IPS-18a (cell line): ENCODE measurements around the gene RCC2.

Experiments
- H3K27ac ChIP-seq: one replicate; pipeline ENCODE4 v1.5.1; 2013; ENCODE audit warnings: low read length
- H3K27me3 ChIP-seq: one replicate; pipeline ENCODE4 v1.6.1; 2013; ENCODE audit warnings: mild to moderate bottlenecking, low read length; ENCODE audit not compliant: control insufficient read depth, insufficient read depth
- H3K36me3 ChIP-seq: one replicate; pipeline ENCODE4 v1.6.1; 2013; ENCODE audit warnings: low read depth, low read length; ENCODE audit not compliant: control insufficient read depth
- H3K4me1 ChIP-seq: one replicate; pipeline ENCODE4 v1.6.1; 2013; ENCODE audit warnings: low read depth, low read length; ENCODE audit not compliant: control insufficient read depth
- H3K4me3 ChIP-seq: one replicate; pipeline ENCODE4 v1.5.1; 2013; ENCODE audit warnings: low read length
- H3K9ac ChIP-seq: one replicate; pipeline ENCODE4 v1.6.1; 2013; ENCODE audit warnings: mild to moderate bottlenecking, low read length, moderate library complexity
- H3K9me3 ChIP-seq: one replicate; pipeline ENCODE4 v1.6.1; 2013; ENCODE audit warnings: low read depth, low read length; ENCODE audit not compliant: control insufficient read depth

RCC2 gene

DNA sequence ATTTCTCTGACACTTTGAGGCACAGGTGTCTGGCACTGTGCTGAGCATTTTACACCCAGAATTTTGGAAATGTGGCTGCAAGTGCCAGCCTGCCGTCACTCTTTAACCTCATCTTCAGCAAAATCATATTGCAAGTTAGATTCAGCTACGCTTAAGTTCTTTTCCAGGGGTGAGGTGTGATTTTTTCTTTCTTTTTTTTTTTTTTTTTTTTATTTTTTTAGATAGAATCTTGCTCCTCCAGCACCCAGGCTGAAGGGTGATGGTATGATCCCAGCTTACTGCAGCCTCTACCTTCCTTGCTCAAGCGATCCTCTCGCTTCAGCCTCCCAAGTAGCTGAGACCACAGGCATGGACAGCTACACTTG is 2.5 kb upstream of the RCC2 start:
- H3K36me3 ChIP-seq: peaks cover under 1% of the 10 kb centered on the region
- H3K4me1 ChIP-seq: peaks cover 22% of the 10 kb centered on the region
- H3K9ac ChIP-seq: no peak overlapping the region
- no peak overlapping the region for H3K27ac ChIP-seq
- peak overlapping the region; percentile 77 for H3K4me3 ChIP-seq
- H3K9me3 ChIP-seq: no peaks in the 10 kb centered on the region
- peaks cover 18% of the 10 kb centered on the region for H3K27me3 ChIP-seq

DNA sequence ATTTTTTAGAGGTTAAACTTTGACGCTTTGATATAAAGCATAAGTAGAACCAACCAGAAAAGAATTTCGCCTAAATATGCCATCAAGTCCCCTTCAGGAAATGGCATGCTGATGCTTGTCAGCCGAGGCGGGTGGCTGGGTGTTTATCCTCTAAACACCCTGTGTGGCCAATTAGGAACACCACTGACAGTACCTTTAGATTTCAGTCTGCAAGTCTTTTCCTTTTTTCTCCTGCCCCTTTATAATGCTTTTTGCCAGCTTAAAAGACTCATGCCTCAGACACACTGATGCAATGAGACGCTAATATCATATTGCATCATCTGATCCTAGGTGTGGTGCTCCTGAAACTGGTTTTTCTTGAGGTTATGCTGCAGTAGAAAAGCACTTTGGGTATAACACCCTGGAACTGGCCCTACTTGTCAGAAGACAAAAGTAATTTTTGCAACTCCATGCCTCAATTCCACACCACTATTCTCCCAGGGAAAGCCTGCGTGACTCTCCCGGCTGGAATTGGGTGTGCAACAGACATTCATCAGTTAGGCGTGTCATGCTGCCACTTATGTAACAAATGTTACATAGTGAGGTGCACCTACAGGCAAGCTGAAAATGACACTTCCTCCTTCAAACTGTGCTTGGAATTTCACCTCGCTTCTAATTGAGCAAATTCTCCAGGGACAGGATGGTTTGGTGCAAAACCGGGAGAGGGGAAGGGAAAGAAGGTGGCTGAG is 2.0 kb upstream of the RCC2 start:
- Histone ChIP-seq H3K9ac (no peak overlapping the region), H3K27ac (no peak overlapping the region), H3K36me3 (peaks cover 6% of the 10 kb centered on the region), H3K27me3 (peaks cover 18% of the 10 kb centered on the region), H3K4me1 (peaks cover 27% of the 10 kb centered on the region), H3K4me3 (peak overlapping the region; percentile 77), H3K9me3 (no peaks in the 10 kb centered on the region)

DNA sequence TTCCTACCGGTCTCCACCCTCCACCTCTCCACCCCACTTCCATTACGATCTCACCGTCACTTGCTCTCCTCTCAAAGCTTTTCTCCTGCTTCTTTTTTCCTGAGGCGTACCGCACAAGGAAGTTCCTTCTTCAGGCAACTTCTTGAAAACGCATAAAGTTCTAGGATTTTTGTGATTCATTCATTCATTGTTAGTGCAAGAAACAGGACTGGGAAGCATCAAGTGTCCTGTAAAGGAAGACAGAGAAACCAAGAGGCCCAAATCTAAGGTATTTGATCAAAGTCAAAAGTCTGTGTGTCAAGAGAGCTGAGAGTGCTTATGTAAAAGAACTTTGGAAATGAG is 1.3 kb upstream of the RCC2 start:
- Histone ChIP-seq H3K36me3 (peaks cover 12% of the 10 kb centered on the region), H3K9me3 (no peaks in the 10 kb centered on the region), H3K9ac (no peak overlapping the region), H3K27ac (no peak overlapping the region), H3K4me3 (peak overlapping the region; percentile 77), H3K27me3 (peaks cover 18% of the 10 kb centered on the region), H3K4me1 (peaks cover 34% of the 10 kb centered on the region)

GRCh38 chr1:17440074-17440826 is 773 bp upstream of the RCC2 start:
- Histone ChIP-seq H3K9ac (peak overlapping the region; percentile 99), H3K9me3 (no peaks in the 10 kb centered on the region), H3K27ac (no peak overlapping the region), H3K4me1 (peaks cover 39% of the 10 kb centered on the region), H3K27me3 (peaks cover 18% of the 10 kb centered on the region), H3K4me3 (peak overlapping the region; percentile 77), H3K36me3 (peaks cover 15% of the 10 kb centered on the region)

GRCh38 chr1:17438318-17439249 is 893 bp downstream of the RCC2 start:
- peaks cover 18% of the 10 kb centered on the region for H3K27me3 ChIP-seq
- peak overlapping the region; percentile 95 for H3K4me3 ChIP-seq
- H3K9me3 ChIP-seq: no peaks in the 10 kb centered on the region
- H3K36me3 ChIP-seq: peaks cover 31% of the 10 kb centered on the region
- peaks cover 56% of the 10 kb centered on the region for H3K4me1 ChIP-seq
- H3K9ac ChIP-seq: peak overlapping the region; percentile 99
- peak overlapping the region; percentile 59 for H3K27ac ChIP-seq

GRCh38 chr1:17437580-17438317 is 1.7 kb downstream of the RCC2 start:
- peaks cover 39% of the 10 kb centered on the region for H3K36me3 ChIP-seq
- H3K4me1 ChIP-seq: peaks cover 64% of the 10 kb centered on the region

DNA sequence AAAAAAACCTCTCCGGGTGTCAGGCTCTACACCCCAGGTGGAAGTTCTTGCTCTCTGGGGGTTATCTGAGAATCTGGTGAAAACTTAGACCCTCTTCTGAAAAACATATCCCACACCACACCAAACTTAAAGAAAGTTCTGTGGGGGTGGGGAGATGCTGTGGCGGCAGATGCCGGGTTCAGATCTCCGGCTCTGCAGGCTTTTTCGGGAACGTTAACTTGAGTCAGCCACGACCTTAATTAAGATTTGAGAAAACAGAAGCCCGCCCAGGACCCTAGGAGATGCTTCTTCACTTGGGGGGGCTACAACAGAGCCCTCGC is 2.3 kb downstream of the RCC2 start:
- Histone ChIP-seq H3K27me3 (peaks cover 18% of the 10 kb centered on the region), H3K4me1 (peaks cover 67% of the 10 kb centered on the region), H3K36me3 (peaks cover 43% of the 10 kb centered on the region), H3K9me3 (no peaks in the 10 kb centered on the region), H3K9ac (peak overlapping the region; percentile 63), H3K4me3 (peak overlapping the region; percentile 81), H3K27ac (no peak overlapping the region)

More at GRCh38 chr1:17437580-17438317, 1.7 kb downstream of the RCC2 start:
- no peaks in the 10 kb centered on the region for H3K9me3 ChIP-seq
- H3K27ac ChIP-seq: no peak overlapping the region
- peak overlapping the region; percentile 99 for H3K9ac ChIP-seq
- peaks cover 18% of the 10 kb centered on the region for H3K27me3 ChIP-seq
- H3K4me3 ChIP-seq: peak overlapping the region; percentile 95

- Histone ChIP-seq H3K9ac (peak overlapping the region; percentile 63), H3K27me3 (peaks cover 16% of the 10 kb centered on the region), H3K36me3 (peaks cover 49% of the 10 kb centered on the region), H3K27ac (no peak overlapping the region), H3K4me1 (peaks cover 65% of the 10 kb centered on the region), H3K9me3 (no peaks in the 10 kb centered on the region), H3K4me3 (peak overlapping the region; percentile 81)
Observed at GRCh38 chr1:17436380-17437174, 2.9 kb downstream of the RCC2 start.

GRCh38 chr1:17434601-17435000 is 4.9 kb downstream of the RCC2 start:
- H3K36me3 ChIP-seq: peaks cover 56% of the 10 kb centered on the region
- peaks cover 54% of the 10 kb centered on the region for H3K4me1 ChIP-seq
- peak overlapping the region; percentile 38 for H3K27ac ChIP-seq
- H3K4me3 ChIP-seq: peak overlapping the region; percentile 36
- no peaks in the 10 kb centered on the region for H3K27me3 ChIP-seq
- no peaks in the 10 kb centered on the region for H3K9me3 ChIP-seq
- H3K9ac ChIP-seq: no peak overlapping the region

GRCh38 chr1:17434016-17434415 is 5.5 kb downstream of the RCC2 start:
- H3K4me3 ChIP-seq: peak overlapping the region; percentile 36
- no peak overlapping the region for H3K9ac ChIP-seq
- H3K27me3 ChIP-seq: no peaks in the 10 kb centered on the region
- H3K9me3 ChIP-seq: no peaks in the 10 kb centered on the region
- H3K36me3 ChIP-seq: peaks cover 62% of the 10 kb centered on the region
- peaks cover 59% of the 10 kb centered on the region for H3K4me1 ChIP-seq
- H3K27ac ChIP-seq: peak overlapping the region; percentile 38
